ENCODE results near the gene KIAA1328. TPM values are rescaled to one million over a fixed set of nuclear protein-coding genes. Genes with fewer than 3 reads are reported as not detected.

KIAA1328 gene
- total RNA-seq, 1 donor from 2014 or later, result 9.5 TPM

DNA sequence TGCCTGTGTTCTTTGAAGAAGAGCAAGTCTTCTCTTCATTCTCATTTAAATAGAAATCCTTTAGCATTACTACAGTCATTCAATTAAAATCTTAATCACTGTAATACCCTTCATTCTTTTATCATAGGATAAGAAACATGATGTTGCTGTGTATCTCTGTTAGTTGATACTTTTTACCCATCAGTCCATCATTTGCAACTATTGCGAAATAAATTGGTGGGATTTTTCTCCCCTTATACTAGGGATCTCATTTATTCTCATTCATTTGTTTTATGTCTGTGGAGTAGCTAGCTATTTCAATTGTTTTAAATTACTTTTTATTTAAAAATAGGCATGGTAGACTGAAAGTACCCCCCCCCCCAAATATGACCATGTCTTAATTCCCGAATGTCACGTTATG is 235.3 kb downstream of the KIAA1328 start:
- Mint-ChIP-seq H3K4me1 (ENCODE audit: low read depth, unreplicated experiment) (no peaks in the 10 kb centered on the region), H3K27ac (ENCODE audit: unreplicated experiment) (no peak overlapping the region), H3K36me3 (ENCODE audit: unreplicated experiment) (no peaks in the 10 kb centered on the region), H3K9me3 (ENCODE audit: unreplicated experiment) (peaks cover 2% of the 10 kb centered on the region), H3K4me3 (ENCODE audit: unreplicated experiment) (no peak overlapping the region), H3K27me3 (ENCODE audit: unreplicated experiment) (no peaks in the 10 kb centered on the region)
- TF ChIP-seq, protein P1, sequence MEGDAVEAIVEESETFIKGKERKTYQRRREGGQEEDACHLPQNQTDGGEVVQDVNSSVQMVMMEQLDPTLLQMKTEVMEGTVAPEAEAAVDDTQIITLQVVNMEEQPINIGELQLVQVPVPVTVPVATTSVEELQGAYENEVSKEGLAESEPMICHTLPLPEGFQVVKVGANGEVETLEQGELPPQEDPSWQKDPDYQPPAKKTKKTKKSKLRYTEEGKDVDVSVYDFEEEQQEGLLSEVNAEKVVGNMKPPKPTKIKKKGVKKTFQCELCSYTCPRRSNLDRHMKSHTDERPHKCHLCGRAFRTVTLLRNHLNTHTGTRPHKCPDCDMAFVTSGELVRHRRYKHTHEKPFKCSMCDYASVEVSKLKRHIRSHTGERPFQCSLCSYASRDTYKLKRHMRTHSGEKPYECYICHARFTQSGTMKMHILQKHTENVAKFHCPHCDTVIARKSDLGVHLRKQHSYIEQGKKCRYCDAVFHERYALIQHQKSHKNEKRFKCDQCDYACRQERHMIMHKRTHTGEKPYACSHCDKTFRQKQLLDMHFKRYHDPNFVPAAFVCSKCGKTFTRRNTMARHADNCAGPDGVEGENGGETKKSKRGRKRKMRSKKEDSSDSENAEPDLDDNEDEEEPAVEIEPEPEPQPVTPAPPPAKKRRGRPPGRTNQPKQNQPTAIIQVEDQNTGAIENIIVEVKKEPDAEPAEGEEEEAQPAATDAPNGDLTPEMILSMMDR (IDR thresholded peaks at IDR 0.05; ENCODE audit: partially characterized antibody, unreplicated experiment), result no peak
- no peak for DNase-seq

DNA sequence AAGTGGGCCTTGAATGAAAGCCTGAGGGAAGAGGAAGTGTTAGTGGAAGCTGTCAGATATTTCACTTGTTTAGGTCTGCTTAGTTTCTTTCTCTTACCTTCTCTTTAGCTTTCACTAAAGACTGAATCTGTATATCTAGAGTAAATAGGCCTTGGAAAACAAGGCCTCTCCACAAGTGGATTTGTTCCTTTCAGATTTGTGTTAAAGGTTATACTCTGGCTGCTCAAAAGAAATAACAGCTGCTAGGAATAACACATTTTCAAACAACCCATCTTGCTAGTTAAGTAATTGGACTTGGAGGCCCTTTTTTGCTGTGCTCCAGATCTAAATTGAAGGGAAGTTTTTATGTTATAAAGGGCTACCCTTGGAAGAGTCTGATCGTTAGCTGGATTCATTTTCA is 236.3 kb downstream of the KIAA1328 start:
- H3K36me3 Mint-ChIP-seq (ENCODE audit: unreplicated experiment), result no peaks in the 10 kb centered on the region
- no peaks in the 10 kb centered on the region for H3K4me1 Mint-ChIP-seq (ENCODE audit: low read depth, unreplicated experiment)
- TF ChIP-seq, protein P1 (IDR thresholded peaks at IDR 0.05; ENCODE audit: partially characterized antibody, unreplicated experiment), result no peak
- DNase-seq, result no peak
- no peak overlapping the region for H3K4me3 Mint-ChIP-seq (ENCODE audit: unreplicated experiment)
- H3K27ac Mint-ChIP-seq (ENCODE audit: unreplicated experiment), result no peak overlapping the region
- no peaks in the 10 kb centered on the region for H3K27me3 Mint-ChIP-seq (ENCODE audit: unreplicated experiment)
- H3K9me3 Mint-ChIP-seq (ENCODE audit: unreplicated experiment), result no peaks in the 10 kb centered on the region

DNA sequence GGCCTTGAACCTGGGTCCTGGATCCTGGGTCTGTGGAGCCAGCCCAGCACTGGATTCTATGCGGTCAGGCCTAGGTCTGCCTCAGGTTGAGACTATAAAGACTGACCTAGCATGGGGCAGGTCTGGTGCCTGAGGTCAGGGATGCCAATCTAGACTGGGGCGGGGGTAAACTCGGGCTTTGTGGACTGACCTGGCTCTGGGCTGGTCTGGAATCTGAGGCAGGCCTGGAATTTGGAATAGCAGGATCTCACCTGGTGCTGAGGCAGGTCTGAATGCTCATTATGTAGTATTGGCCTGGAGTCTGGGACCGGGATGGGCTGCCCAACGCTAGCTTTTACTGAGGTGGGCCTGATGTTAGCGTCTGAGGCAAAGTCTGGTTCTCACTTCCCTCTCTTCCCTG is 256.0 kb downstream of the KIAA1328 start:
- H3K27me3 Mint-ChIP-seq (ENCODE audit: unreplicated experiment), result no peaks in the 10 kb centered on the region
- TF ChIP-seq, protein P1 (IDR thresholded peaks at IDR 0.05; ENCODE audit: partially characterized antibody, unreplicated experiment), result no peak
- H3K27ac Mint-ChIP-seq (ENCODE audit: unreplicated experiment), result no peak overlapping the region
- H3K9me3 Mint-ChIP-seq (ENCODE audit: unreplicated experiment), result no peaks in the 10 kb centered on the region
- peaks cover 5% of the 10 kb centered on the region for H3K36me3 Mint-ChIP-seq (ENCODE audit: unreplicated experiment)
- H3K4me3 Mint-ChIP-seq (ENCODE audit: unreplicated experiment), result no peak overlapping the region
- no peak for DNase-seq
- H3K4me1 Mint-ChIP-seq (ENCODE audit: low read depth, unreplicated experiment), result no peaks in the 10 kb centered on the region

DNA sequence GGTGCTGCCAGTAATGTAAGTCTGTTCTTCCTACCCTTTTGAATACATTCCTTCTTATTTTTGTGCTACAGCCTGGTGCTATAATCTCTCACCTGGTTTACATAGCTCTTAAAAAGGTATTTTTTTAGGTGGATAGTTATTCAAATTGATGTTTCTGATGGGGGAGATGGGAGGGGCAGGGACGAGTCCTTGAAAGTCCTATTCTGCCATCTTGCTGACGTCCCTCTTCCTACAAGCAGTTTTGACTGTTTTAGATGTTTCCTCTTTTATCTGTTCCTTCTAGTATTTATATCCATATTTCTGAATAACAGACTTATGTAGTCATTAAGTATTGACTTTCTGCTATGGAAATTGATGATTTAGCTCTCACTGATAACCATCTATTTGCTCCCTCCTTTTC is 256.4 kb downstream of the KIAA1328 start:
- H3K9me3 Mint-ChIP-seq (ENCODE audit: unreplicated experiment), result no peaks in the 10 kb centered on the region
- no peak overlapping the region for H3K27ac Mint-ChIP-seq (ENCODE audit: unreplicated experiment)
- no peaks in the 10 kb centered on the region for H3K27me3 Mint-ChIP-seq (ENCODE audit: unreplicated experiment)
- no peak overlapping the region for H3K4me3 Mint-ChIP-seq (ENCODE audit: unreplicated experiment)
- peaks cover 5% of the 10 kb centered on the region for H3K36me3 Mint-ChIP-seq (ENCODE audit: unreplicated experiment)
- TF ChIP-seq, protein P1 (IDR thresholded peaks at IDR 0.05; ENCODE audit: partially characterized antibody, unreplicated experiment), result no peak
- no peaks in the 10 kb centered on the region for H3K4me1 Mint-ChIP-seq (ENCODE audit: low read depth, unreplicated experiment)
- no peak for DNase-seq

DNA sequence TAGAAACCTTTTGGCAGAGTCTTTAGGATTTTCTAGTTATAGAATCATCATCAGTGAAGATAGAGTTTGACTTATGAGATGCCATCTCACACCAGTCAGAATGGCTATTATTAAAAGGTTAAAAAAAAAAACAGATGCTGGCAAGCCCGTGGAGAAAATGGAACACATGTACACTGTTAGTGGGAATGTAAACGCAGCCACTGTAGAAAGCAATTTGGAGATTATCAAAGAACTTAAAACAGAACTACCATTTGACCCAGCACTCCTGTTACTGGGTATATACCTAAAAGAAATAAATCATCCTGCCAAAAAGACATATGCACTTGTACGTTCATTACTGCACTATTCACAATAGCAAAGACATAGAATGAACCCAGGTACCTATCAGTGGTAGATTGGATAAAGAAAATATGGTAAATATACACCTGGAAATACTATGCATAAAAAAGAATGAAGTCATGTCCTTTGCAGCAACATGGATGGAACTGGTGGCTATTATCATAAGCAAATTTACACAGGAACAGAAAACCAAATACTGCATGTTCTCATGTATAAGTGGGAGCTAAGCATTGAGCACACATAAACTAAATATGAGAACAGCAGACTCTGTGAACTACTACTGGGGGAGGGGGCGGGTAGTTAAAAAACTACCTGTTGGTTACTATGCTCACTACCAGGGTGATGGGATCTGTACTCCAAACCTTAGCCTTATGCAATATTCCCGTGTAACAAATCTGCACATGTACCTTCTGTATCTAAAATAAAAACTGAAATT is 279.0 kb downstream of the KIAA1328 start:
- H3K27me3 Mint-ChIP-seq (ENCODE audit: unreplicated experiment), result peaks cover 2% of the 10 kb centered on the region
- H3K9me3 Mint-ChIP-seq (ENCODE audit: unreplicated experiment), result no peaks in the 10 kb centered on the region
- no peak overlapping the region for H3K4me3 Mint-ChIP-seq (ENCODE audit: unreplicated experiment)
- H3K36me3 Mint-ChIP-seq (ENCODE audit: unreplicated experiment), result peaks cover 4% of the 10 kb centered on the region
- no peak overlapping the region for H3K27ac Mint-ChIP-seq (ENCODE audit: unreplicated experiment)
- TF ChIP-seq, protein P1 (IDR thresholded peaks at IDR 0.05; ENCODE audit: partially characterized antibody, unreplicated experiment), result no peak
- H3K4me1 Mint-ChIP-seq (ENCODE audit: low read depth, unreplicated experiment), result peaks cover 5% of the 10 kb centered on the region
- no peak for DNase-seq
